Measurements from ENCODE around the gene SMC1B. TPM values are rescaled to one million over a fixed set of nuclear protein-coding genes. Genes with fewer than 3 reads are reported as not detected.

Gene SMC1B
- total RNA-seq, 1 donor from 2014 or later = 0.06 TPM

DNA sequence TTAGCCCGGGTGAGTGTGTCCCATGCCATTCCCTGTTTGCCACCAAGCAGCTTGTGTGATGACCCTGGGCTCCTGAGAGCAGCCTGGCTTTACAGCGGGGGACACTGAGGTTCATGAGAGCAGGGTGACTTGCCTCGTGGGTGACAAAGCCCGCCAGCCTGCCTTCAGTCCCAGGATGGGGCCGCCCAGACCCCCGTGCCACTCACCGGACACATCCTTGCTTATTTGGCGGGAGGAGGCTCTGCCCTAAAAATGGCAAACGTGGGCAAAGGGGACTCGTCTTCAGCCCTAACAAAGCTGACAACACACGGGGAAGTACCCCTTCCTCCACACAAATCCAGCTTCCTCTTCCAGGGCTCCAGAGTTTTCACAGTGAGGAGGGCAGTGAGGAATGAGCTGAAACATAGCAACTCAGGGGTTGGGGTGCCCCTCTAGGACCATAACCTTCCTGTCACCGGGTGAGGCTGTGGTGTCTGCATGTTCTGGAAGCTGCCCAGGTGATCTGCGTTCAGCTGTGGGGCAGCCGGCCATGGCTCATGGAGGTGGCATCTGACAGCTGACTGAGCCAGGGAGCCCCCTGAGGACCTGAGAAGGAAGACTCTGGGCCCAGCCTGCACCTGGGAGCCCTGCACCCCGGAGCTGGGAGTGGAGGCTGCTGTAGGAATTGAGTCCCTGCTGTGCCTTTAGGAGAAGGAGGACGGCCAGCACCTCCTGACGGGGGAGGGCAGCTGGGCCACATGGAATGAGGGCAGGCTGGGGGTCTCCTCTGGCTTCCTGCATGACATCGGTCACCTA lies 16.8 kb upstream of the SMC1B start:
- H3K4me3 ChIP-seq = no peak overlapping the region
- H2AFZ ChIP-seq (replicated peaks) = no peak overlapping the region
- no peaks in the 10 kb centered on the region for H3F3A ChIP-seq (ENCODE audit: low read depth)
- H3K36me3 Mint-ChIP-seq = no peaks in the 10 kb centered on the region
- no peak for TF ChIP-seq EZH2phosphoT487 (IDR thresholded peaks at IDR 0.05)
- TF ChIP-seq, protein P1, sequence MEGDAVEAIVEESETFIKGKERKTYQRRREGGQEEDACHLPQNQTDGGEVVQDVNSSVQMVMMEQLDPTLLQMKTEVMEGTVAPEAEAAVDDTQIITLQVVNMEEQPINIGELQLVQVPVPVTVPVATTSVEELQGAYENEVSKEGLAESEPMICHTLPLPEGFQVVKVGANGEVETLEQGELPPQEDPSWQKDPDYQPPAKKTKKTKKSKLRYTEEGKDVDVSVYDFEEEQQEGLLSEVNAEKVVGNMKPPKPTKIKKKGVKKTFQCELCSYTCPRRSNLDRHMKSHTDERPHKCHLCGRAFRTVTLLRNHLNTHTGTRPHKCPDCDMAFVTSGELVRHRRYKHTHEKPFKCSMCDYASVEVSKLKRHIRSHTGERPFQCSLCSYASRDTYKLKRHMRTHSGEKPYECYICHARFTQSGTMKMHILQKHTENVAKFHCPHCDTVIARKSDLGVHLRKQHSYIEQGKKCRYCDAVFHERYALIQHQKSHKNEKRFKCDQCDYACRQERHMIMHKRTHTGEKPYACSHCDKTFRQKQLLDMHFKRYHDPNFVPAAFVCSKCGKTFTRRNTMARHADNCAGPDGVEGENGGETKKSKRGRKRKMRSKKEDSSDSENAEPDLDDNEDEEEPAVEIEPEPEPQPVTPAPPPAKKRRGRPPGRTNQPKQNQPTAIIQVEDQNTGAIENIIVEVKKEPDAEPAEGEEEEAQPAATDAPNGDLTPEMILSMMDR (IDR thresholded peaks at IDR 0.05) = no peak
- no peak for TF ChIP-seq EZH2 (IDR thresholded peaks at IDR 0.05)
- peaks cover under 1% of the 10 kb centered on the region for H3K4me1 ChIP-seq
- no peak overlapping the region for H3K27ac Mint-ChIP-seq
- peaks cover 13% of the 10 kb centered on the region for H3K4me1 Mint-ChIP-seq
- H3K36me3 ChIP-seq = no peaks in the 10 kb centered on the region
- H3K4me2 ChIP-seq = no peak overlapping the region
- no peak overlapping the region for H3K9ac ChIP-seq
- H3K27ac ChIP-seq = no peak overlapping the region
- no peaks in the 10 kb centered on the region for H3K9me3 ChIP-seq (ENCODE audit: low read depth)
- H3K27me3 ChIP-seq = no peaks in the 10 kb centered on the region
- H3K27me3 Mint-ChIP-seq (ENCODE audit: insufficient read depth, low read depth) = peaks cover 11% of the 10 kb centered on the region
- peaks cover 6% of the 10 kb centered on the region for H3K9me3 Mint-ChIP-seq
- DNase-seq (ENCODE audit: low spot score) = no peak
- H4K20me1 ChIP-seq (ENCODE audit: low read depth) = no peaks in the 10 kb centered on the region
- no peaks in the 10 kb centered on the region for H3K79me2 ChIP-seq (ENCODE audit: low read depth)
- no peak overlapping the region for H3K4me3 Mint-ChIP-seq

DNA sequence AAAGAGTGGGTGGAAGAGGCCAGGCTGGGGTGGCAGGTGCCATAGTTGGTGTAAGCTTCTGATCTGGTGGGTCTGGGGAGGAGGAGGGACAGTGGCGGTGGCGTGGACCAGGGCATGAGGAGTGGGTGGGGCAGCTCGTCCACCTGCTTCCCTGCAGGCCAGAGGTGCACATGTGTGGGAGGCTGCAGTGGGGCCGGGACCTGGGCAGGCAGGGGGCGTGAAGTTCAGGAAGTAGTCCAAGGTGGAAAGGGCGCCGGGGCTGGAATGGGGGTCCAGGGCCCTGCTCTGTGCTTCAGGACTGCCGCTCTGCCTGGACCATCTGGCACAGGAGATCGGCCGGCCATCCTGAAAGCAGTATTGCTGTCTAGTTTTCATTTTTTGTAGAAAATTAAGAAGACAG lies 16.0 kb upstream of the SMC1B start:
- TF ChIP-seq EZH2 (IDR thresholded peaks at IDR 0.05) = no peak
- no peak for TF ChIP-seq EZH2phosphoT487 (IDR thresholded peaks at IDR 0.05)
- TF ChIP-seq, protein P1 (IDR thresholded peaks at IDR 0.05) = no peak
- H2AFZ ChIP-seq (replicated peaks) = no peak overlapping the region
- H3K27me3 Mint-ChIP-seq (ENCODE audit: insufficient read depth, low read depth) = peaks cover 11% of the 10 kb centered on the region

DNA sequence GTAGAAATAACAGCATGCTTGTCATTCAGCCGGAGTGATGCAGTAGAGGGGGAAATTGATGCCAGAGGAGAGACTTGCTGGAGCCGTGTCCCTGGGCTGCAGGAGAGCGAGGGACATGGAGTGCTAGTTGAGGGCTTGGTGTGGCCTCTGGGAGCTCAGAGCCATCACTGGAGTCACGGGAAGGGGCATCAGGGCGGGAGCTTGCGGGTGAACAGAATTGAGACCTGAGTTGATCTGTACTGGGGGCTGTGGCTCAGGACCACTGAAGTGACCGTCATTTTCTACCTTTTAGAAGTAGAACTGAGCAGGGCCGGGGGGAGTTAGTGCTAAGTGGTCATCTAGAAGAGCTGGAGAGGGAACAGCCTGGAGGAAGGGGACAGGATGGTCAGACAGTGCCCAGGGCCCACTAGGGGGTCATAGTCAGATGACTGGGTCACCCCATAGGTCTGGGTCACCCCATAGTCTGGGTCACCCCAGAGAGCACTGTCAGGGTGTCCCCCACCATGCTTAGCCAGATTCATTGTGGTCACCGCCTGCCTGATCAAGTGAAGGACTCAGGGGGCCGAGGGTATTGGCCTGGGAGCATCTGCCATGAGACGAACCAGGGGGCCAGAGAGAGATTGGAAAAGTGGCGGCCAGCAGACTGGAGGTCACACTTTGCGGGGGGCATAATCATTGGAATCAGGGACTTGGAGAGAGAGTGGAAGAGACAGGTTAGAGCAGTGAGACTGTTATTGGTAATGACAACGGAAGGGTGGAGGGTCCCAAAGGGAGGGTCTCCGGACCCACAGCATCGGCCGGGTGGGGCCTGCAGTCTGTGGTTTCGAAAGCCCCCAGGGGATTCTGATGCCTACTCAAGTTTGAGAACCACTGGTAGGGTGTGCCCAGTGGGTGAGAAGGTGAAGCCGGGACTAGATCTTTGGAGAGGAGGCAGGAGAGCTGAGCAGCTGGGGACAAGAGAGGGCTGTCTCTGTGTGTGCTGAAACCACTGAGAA lies 15.3 kb upstream of the SMC1B start:
- H3K4me1 ChIP-seq = no peaks in the 10 kb centered on the region
- no peak overlapping the region for H3K27ac ChIP-seq
- H2AFZ ChIP-seq (replicated peaks) = no peak overlapping the region
- H3K4me1 Mint-ChIP-seq = peaks cover 7% of the 10 kb centered on the region
- H4K20me1 ChIP-seq (ENCODE audit: low read depth) = no peaks in the 10 kb centered on the region
- H3K9me3 Mint-ChIP-seq = peaks cover 6% of the 10 kb centered on the region
- H3K9ac ChIP-seq = no peak overlapping the region
- no peak overlapping the region for H3K4me3 Mint-ChIP-seq
- H3K27me3 Mint-ChIP-seq (ENCODE audit: insufficient read depth, low read depth) = peaks cover 17% of the 10 kb centered on the region
- H3K4me2 ChIP-seq = no peak overlapping the region
- TF ChIP-seq, protein P1 (IDR thresholded peaks at IDR 0.05) = no peak
- TF ChIP-seq EZH2 (IDR thresholded peaks at IDR 0.05) (no peak), EZH2phosphoT487 (IDR thresholded peaks at IDR 0.05) (no peak)
- no peaks in the 10 kb centered on the region for H3K9me3 ChIP-seq (ENCODE audit: low read depth)
- H3K36me3 Mint-ChIP-seq = no peaks in the 10 kb centered on the region
- H3K27ac Mint-ChIP-seq = peak overlapping the region; percentile 85
- no peaks in the 10 kb centered on the region for H3K79me2 ChIP-seq (ENCODE audit: low read depth)
- H3F3A ChIP-seq (ENCODE audit: low read depth) = no peaks in the 10 kb centered on the region
- DNase-seq (ENCODE audit: low spot score) = no peak
- no peaks in the 10 kb centered on the region for H3K36me3 ChIP-seq
- H3K27me3 ChIP-seq = no peaks in the 10 kb centered on the region
- H3K4me3 ChIP-seq = no peak overlapping the region

More for the DNA sequence above, 16.0 kb upstream of the SMC1B start:
- H3K4me3 Mint-ChIP-seq = no peak overlapping the region
- Histone ChIP-seq H3F3A (ENCODE audit: low read depth) (no peaks in the 10 kb centered on the region), H3K9me3 (ENCODE audit: low read depth) (no peaks in the 10 kb centered on the region), H3K4me3 (no peak overlapping the region), H3K9ac (no peak overlapping the region), H4K20me1 (ENCODE audit: low read depth) (no peaks in the 10 kb centered on the region), H3K27ac (no peak overlapping the region), H3K27me3 (no peaks in the 10 kb centered on the region), H3K4me1 (no peaks in the 10 kb centered on the region), H3K4me2 (no peak overlapping the region), H3K79me2 (ENCODE audit: low read depth) (no peaks in the 10 kb centered on the region), H3K36me3 (no peaks in the 10 kb centered on the region)
- H3K36me3 Mint-ChIP-seq = no peaks in the 10 kb centered on the region
- H3K4me1 Mint-ChIP-seq = peaks cover 9% of the 10 kb centered on the region
- peaks cover 6% of the 10 kb centered on the region for H3K9me3 Mint-ChIP-seq
- DNase-seq (ENCODE audit: low spot score) = no peak
- H3K27ac Mint-ChIP-seq = no peak overlapping the region

Data from neural progenitor cell (in vitro differentiated cells).